Large intestine (tissue), 3 donors: ENCODE measurements around the gene YAF2. TPM values are rescaled to one million over a fixed set of nuclear protein-coding genes. Genes with fewer than 3 reads are reported as not detected.
"Not testable (repeated sequence)": the region's sequence is repeated elsewhere in the genome, so short reads cannot be mapped to it uniquely, and the experiment has no call there.

ENCODE experiments used
- DNase-seq, 2 donors: peaks; one replicate each; pipeline versions ENCODE4 v3.0.0 to v3.0.0-alpha.2; 2013
- H3K27ac ChIP-seq: one replicate; pipeline ENCODE4 v1.5.1; 2013; ENCODE audit warnings: low read length
- H3K27me3 ChIP-seq: 2 replicates; pipeline ENCODE4 v1.6.1; 2013; ENCODE audit warnings: low read length; ENCODE audit not compliant: control insufficient read depth, insufficient read depth
- H3K36me3 ChIP-seq: 2 replicates; pipeline ENCODE4 v1.6.1; 2013; ENCODE audit warnings: low read length; ENCODE audit not compliant: control insufficient read depth, insufficient read depth
- H3K4me1 ChIP-seq: one replicate; pipeline ENCODE4 v1.6.1; 2013; ENCODE audit warnings: low read length; ENCODE audit not compliant: control insufficient read depth, insufficient read depth
- H3K4me3 ChIP-seq: one replicate; pipeline ENCODE4 v1.5.1; 2013; ENCODE audit warnings: low read length
- H3K9me3 ChIP-seq: one replicate; pipeline ENCODE4 v1.6.1; 2013; ENCODE audit warnings: mild to moderate bottlenecking, low read depth, low read length, moderate library complexity; ENCODE audit not compliant: control insufficient read depth
- WGBS: methylation state at CpG from one replicate; pipeline ENCODE4 v1.1.5; 2013; ENCODE audit warnings: low lambda C conversion rate; ENCODE audit not compliant: insufficient coverage; 5-methylcytosine and 5-hydroxymethylcytosine counted together
- polyA plus RNA-seq: library from polyadenylated mRNA; unstranded; fragments of 120-200 nt; gene quantifications from one replicate; pipeline ENCODE4 v1.2.1, GENCODE V29; 2013

Gene YAF2
- polyA plus RNA-seq, 1 donor = 19.4 TPM

DNA sequence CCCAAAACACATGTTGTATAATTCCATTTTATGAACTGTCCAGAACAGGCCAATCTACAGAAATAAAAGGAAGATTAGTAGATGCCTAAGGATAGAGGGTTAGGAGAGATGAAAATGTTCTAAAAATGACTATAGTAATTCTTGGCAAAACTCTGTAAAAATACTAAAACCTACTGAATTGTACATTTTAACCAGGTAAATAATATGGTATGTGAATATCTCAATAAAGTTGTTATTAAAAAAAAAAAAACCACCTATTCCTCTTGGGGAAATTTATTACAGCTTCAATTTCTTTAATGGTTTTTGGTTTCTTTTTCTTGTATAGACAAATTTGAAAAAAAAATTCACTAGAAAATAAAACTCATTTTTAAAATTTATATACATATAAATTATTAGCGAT, 33.2 kb downstream of the YAF2 start:
- Histone ChIP-seq H3K27ac (no peak overlapping the region), H3K27me3 (no peaks in the 10 kb centered on the region), H3K9me3 (no peaks in the 10 kb centered on the region), H3K4me1 (no peaks in the 10 kb centered on the region), H3K4me3 (no peak overlapping the region), H3K36me3 (peaks cover 8% of the 10 kb centered on the region)
- DNase-seq = no peak
- WGBS = 100% methylated on average over 1 of the region's 1 CpG

DNA sequence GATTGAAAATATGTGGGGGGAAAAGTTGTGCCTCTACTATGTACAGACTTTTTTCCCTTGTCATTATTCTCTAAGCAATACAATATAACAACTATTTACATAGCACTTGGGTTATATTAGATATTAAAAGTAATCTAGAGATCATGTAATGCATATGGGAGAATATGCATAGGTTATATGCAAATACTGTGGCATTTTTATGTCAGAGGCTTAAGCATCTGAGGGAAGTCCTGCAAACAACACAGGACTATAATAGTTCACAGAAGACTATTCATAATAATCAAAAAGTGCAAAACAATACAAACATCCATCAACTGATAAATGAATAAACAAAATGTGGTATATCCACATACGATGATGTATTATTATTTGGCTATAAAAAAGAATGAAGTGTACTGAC, 33.7 kb downstream of the YAF2 start:
- Histone ChIP-seq H3K4me1 (no peaks in the 10 kb centered on the region), H3K27me3 (no peaks in the 10 kb centered on the region), H3K36me3 (peaks cover 8% of the 10 kb centered on the region), H3K4me3 (no peak overlapping the region), H3K9me3 (no peaks in the 10 kb centered on the region), H3K27ac (no peak overlapping the region)
- DNase-seq = no peak
- WGBS = 91% methylated on average over 1 of the region's 1 CpG

DNA sequence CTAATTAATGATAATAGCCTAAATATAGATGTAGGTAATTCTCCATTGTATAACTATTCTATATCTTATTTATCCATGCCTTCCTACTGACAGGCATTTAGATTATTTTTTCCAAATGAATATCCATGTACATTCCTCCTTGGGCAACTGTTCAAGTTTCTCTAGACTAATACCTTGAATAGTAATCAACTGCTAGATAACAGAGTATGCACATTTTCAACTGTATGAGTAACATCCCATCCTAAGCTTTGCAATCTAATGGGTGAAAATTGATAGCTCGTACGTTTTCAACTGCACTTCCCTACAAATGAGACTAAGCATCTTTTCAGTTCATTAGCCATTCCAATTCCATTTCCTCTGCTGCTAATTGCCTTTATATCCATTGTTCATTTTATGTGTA, 37.0 kb downstream of the YAF2 start:
- Histone ChIP-seq H3K9me3 (no peaks in the 10 kb centered on the region), H3K27me3 (no peaks in the 10 kb centered on the region), H3K36me3 (peaks cover 16% of the 10 kb centered on the region), H3K4me1 (no peaks in the 10 kb centered on the region), H3K27ac (no peak overlapping the region), H3K4me3 (no peak overlapping the region)
- 100% methylated on average over 2 of the region's 2 CpGs for WGBS
- DNase-seq = no peak

DNA sequence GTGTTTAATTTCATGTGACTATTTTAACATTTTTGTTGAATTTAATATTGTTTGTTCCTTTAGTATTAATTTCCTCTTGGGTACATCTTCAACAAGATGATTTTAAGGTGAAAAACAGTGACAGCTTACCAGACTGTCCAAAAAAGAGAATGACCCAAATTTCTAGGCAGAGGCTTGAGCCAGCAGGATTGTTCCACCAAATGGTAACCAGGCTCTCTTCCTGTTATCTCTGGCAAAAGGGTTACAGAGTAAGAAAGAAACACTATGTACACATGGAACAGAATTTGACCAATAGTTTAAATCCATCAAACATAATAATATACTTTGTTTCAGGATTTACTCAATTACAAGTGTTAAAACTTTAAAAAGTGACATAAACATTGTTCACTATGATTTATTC, 39.0 kb downstream of the YAF2 start:
- no peak for DNase-seq
- Histone ChIP-seq H3K4me3 (no peak overlapping the region), H3K27me3 (no peaks in the 10 kb centered on the region), H3K4me1 (no peaks in the 10 kb centered on the region), H3K9me3 (no peaks in the 10 kb centered on the region), H3K27ac (no peak overlapping the region), H3K36me3 (peaks cover 22% of the 10 kb centered on the region)

DNA sequence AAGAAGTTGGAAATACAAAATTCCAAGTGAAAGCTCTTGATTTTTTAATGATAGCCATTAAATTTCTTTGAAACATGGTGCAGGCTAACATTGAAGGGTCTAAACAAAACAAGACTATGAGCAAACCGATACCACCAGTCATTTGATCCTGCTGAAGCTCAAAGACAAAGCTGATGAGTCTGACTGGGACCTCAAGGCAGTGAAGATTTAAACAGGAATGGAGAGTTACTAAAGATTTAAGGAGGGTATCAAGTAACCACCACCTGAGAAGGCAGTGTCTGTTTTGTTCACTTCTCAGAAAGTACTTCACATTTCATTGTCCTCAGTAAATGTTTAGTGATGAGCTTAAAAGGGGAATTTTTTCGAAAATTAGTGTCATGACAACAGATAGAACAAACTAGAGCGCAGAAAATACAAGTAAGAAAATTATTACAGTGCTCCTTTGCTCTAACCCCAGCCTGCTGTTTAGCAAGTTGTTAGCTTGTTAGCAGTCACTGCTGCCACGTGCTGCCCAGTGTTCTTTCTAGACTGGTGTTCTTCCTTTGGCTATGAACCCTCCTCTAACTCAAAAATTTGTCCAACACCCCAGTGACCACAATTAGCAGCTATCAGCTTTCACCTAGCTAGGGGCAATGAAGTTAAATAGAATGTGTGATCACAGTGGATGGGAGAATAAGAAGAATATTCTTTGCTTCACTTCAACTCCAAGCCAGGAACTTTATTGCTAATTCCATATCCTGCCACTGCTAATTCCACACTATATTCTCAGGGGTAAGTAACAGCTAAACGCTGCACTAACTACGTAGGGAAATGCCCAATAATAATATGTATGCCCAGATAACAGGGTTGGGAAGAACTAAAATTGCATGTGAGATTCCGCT, 41.1 kb downstream of the YAF2 start:
- DNase-seq = no peak
- Histone ChIP-seq H3K36me3 (peaks cover 30% of the 10 kb centered on the region), H3K27ac (no peak overlapping the region), H3K4me3 (no peak overlapping the region), H3K27me3 (no peaks in the 10 kb centered on the region), H3K4me1 (no peaks in the 10 kb centered on the region), H3K9me3 (no peaks in the 10 kb centered on the region)
- WGBS = 100% methylated on average over 3 of the region's 7 CpGs

DNA sequence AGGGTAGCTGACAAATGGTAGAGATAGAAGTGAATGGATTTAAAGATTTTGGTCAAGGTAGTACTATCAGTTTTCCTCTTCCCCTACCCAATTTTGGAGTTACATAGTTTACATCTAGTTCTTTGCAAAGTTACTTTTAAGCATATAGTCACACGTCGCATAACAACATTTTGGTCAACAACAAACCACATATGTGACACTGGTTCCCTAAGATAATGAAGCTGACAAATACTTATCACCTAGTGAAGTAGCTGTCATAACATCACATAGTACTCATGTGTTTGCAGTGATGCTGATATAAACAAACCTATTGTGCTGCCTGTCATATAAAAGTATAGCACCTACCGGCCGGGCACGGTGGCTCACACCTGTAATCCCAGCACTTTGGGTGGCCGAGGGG, 45.4 kb downstream of the YAF2 start:
- Histone ChIP-seq H3K27ac (no peak overlapping the region), H3K36me3 (peaks cover 26% of the 10 kb centered on the region), H3K4me1 (no peaks in the 10 kb centered on the region), H3K27me3 (no peaks in the 10 kb centered on the region), H3K4me3 (no peak overlapping the region), H3K9me3 (no peaks in the 10 kb centered on the region)
- WGBS = 100% methylated on average over 2 of the region's 6 CpGs
- DNase-seq = no peak

DNA sequence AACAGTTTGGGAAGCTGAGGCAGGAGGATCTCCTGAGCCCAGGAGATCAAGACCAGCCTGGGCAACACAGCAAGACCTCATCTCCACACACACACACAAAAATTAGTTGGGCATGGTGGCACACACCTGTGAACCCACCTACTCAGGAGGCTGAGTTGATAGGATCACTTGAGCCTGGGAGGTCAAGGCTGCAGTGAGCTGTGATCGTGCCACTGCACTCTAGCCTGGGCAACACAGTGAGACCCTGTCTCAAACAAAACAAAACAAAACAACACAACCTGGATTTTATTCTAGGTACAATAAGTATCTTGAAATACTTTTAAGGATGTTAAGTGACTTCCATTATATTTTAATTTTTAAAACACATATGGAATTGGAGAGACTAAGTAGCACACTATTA, 45.8 kb downstream of the YAF2 start:
- Histone ChIP-seq H3K36me3 (peaks cover 26% of the 10 kb centered on the region), H3K4me1 (no peaks in the 10 kb centered on the region), H3K4me3 (no peak overlapping the region), H3K27me3 (no peaks in the 10 kb centered on the region), H3K27ac (no peak overlapping the region), H3K9me3 (no peaks in the 10 kb centered on the region)
- no CpG with 5 or more reads among the region's 1 CpG for WGBS
- no peak for DNase-seq

DNA sequence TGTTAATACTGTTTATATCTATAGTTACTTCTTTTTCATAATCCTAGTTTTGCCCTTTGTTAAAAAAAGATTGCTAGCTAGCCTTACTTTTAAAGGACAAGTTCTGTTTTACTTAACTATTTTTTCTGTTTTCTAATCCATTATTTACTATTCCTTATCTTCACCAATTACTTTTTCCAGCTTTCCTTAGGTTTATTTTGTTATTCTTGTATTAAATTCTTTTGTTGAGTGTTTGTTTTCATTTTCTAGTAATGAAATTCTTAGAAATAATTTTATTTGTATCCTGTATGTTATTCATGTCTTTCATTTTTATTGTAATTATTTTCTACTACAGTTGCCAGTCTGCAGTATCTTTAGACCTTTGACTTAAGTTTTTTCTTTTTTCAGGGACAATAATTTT, 47.7 kb downstream of the YAF2 start:
- Histone ChIP-seq H3K4me3 (no peak overlapping the region), H3K9me3 (no peaks in the 10 kb centered on the region), H3K4me1 (no peaks in the 10 kb centered on the region), H3K27me3 (no peaks in the 10 kb centered on the region), H3K36me3 (peaks cover 21% of the 10 kb centered on the region), H3K27ac (no peak overlapping the region)
- no peak for DNase-seq

DNA sequence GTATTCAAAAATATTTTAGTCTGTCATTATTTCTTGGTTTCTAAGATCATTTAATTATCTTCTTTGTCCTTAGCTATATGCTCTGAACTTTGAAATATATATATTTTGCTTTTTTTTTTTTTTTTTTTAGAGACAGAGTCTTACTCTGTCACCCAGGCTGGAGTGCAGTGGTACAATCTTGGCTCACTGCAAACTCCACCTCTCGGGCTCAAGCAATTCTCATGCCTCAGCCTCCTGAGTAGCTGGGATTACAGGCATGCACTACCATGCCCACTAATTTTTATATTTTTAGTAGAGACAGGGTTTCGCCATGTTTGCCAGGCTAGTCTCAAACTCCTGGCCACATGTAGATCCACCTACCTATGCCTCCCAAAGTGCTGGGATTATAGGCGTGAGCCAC, 49.8 kb downstream of the YAF2 start:
- peaks cover 18% of the 10 kb centered on the region for H3K36me3 ChIP-seq
- not testable (repeated sequence) for H3K9me3 ChIP-seq, H3K4me1 ChIP-seq, H3K4me3 ChIP-seq, H3K27me3 ChIP-seq, H3K27ac ChIP-seq, DNase-seq
- no CpG with 5 or more reads among the region's 3 CpGs for WGBS

DNA sequence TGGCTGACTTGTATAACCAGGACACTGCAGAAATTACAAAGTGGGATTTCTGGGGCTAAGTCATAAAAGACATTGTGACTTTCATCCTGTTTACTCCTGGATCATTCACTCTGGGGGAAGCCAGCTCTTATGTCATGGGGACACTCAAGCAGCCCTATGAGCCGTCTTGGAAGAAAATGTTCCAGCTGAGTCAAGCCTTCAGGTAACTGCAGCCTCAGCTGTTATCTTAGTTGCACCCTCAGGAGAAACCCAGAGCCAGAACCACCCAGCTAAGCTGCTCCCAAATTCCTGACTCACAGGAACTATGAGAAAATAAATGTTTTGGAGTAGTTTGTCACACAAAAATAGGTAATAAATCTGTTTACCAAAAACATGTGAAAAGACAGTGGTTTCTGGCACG, 50.2 kb downstream of the YAF2 start:
- Histone ChIP-seq H3K36me3 (peaks cover 18% of the 10 kb centered on the region), H3K4me3 (no peak overlapping the region), H3K27ac (no peak overlapping the region), H3K9me3 (no peaks in the 10 kb centered on the region), H3K27me3 (no peaks in the 10 kb centered on the region), H3K4me1 (no peaks in the 10 kb centered on the region)
- DNase-seq = no peak
- WGBS = 100% methylated on average over 1 of the region's 2 CpGs

DNA sequence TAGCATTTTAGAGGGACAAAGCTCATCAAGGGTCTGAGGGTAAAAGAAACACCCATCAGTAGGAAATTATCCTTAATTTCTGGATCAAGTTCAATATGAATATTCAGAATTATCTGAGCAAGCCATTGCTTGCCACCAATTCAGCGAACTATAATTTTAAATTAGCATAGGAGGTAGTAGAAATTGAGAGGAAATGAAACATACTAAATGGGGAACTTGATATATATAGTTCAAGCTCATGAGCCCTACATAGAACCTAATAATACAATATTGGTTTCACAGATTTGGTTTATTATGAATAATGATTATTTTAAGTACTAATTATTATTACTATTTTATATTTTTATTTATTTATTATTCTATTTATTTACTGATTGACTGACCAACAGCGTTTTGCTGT, 51.3 kb downstream of the YAF2 start:
- Histone ChIP-seq H3K27ac (no peak overlapping the region), H3K27me3 (no peaks in the 10 kb centered on the region), H3K36me3 (peaks cover 12% of the 10 kb centered on the region), H3K9me3 (no peaks in the 10 kb centered on the region), H3K4me3 (no peak overlapping the region), H3K4me1 (no peaks in the 10 kb centered on the region)
- no peak for DNase-seq
- no CpG with 5 or more reads among the region's 2 CpGs for WGBS
